Sigmoid colon (tissue), 4 donors: ENCODE results near the gene ACTL6B.

Experiments
- EP300 ChIP-seq, 4 donors: sonication (generic); formaldehyde crosslinking; IDR thresholded peaks; one replicate each; pipeline ENCODE4 v1.6.1; 2017; ENCODE audit warnings: antibody characterized with exemption in 4 of 4
- TF ChIP-seq, protein P1 (sequence below), 4 experiments: fragments of 450-650 bp in 3 of 4; fragments of 200-600 bp in 1 of 4; IDR thresholded peaks; one replicate each; pipeline ENCODE4 v1.5.1; 2016 to 2019; ENCODE audit warnings: antibody characterized with exemption in 4 of 4, mild to moderate bottlenecking in 3 of 4, moderate library complexity in 2 of 4

DNA sequence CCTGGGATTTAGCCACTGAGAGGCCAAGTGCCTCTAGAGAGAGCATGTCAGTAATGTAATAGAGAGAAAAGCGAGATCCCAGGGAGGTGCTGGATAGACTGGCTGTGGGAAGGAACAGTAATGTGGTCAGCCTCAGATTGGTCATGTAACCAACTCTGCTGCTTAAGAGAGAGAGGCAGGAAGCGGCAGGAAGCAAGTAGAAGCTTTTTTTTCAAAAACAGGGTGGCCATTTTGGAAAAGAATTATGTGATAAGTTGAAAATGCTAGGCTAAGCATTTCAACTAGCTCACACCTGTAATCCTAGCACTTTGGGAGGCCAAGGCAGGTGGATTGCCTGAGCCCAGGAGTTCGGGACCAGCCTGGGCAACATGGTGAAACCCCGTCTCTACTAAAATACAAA, 57.8 kb downstream of the ACTL6B start:
- TF ChIP-seq EP300 (IDR thresholded peaks at IDR 0.05) = no peak
- TF ChIP-seq, protein P1, sequence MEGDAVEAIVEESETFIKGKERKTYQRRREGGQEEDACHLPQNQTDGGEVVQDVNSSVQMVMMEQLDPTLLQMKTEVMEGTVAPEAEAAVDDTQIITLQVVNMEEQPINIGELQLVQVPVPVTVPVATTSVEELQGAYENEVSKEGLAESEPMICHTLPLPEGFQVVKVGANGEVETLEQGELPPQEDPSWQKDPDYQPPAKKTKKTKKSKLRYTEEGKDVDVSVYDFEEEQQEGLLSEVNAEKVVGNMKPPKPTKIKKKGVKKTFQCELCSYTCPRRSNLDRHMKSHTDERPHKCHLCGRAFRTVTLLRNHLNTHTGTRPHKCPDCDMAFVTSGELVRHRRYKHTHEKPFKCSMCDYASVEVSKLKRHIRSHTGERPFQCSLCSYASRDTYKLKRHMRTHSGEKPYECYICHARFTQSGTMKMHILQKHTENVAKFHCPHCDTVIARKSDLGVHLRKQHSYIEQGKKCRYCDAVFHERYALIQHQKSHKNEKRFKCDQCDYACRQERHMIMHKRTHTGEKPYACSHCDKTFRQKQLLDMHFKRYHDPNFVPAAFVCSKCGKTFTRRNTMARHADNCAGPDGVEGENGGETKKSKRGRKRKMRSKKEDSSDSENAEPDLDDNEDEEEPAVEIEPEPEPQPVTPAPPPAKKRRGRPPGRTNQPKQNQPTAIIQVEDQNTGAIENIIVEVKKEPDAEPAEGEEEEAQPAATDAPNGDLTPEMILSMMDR (IDR thresholded peaks at IDR 0.05) = no peak
